Measurements from ENCODE around the gene FBXO4. TPM values are rescaled to one million over a fixed set of nuclear protein-coding genes. Genes with fewer than 3 reads are reported as not detected.

Gene FBXO4
- total and polyA plus RNA-seq, 2 experiments from 2014 or later: 0.63 to 0.74 TPM

DNA sequence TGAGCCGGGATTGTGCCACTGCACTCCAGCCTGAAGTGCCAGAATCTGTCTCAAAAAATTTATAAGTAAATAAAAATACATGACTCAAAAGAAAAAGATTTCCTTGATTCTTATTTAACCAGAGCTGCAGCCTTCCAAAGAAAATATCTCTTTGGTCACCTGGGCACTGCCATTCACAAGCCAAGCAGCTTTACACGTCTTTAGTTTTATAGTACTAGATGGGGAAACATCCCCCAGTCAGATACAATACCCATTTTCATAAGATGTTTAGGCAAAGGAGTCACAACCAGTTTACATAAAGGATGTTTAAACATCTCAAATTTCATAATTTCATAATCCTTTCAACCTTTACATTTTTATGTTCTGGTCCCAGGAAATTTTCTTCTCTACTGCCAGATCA, 41.1 kb upstream of the FBXO4 start:
- no peak overlapping the region for H3K4me3 ChIP-seq
- Mint-ChIP-seq H3K4me1 (no peaks in the 10 kb centered on the region), H3K9me3 (peaks cover 27% of the 10 kb centered on the region; the same call in 2 of the 3 replicates), H3K36me3 (ENCODE audit: low read depth) (peaks cover 6% of the 10 kb centered on the region; the same call in 1 of the 3 replicates), H3K27me3 (ENCODE audit: insufficient read depth, low read depth, poor library complexity) (no peaks in the 10 kb centered on the region), H3K27ac (no peak overlapping the region), H3K4me3 (no peak overlapping the region)
- peaks cover 4% of the 10 kb centered on the region; the same call in 1 of the 2 replicates for H3K9me2 ChIP-seq (ENCODE audit: insufficient read depth)
- H3K79me2 ChIP-seq (replicated peaks; ENCODE audit: insufficient read depth): no peaks in the 10 kb centered on the region
- no peak overlapping the region for H3K4me2 ChIP-seq
- H4K20me1 ChIP-seq (replicated peaks; ENCODE audit: insufficient read depth): no peaks in the 10 kb centered on the region
- H3K27ac ChIP-seq (ENCODE audit: low read depth): no peak overlapping the region
- DNase-seq (ENCODE audit: low spot score): no peak
- TF ChIP-seq NANOG (IDR thresholded peaks at IDR 0.05; ENCODE audit: borderline replicate concordance) (no peak), ZNF331 (CRISPR knock-in tag; IDR thresholded peaks at IDR 0.05; ENCODE audit: low read depth) (no peak), ZNF114 (CRISPR knock-in tag; IDR thresholded peaks at IDR 0.05) (no peak), POLR2AphosphoS5 (IDR thresholded peaks at IDR 0.05; ENCODE audit: low read depth) (no peak)
- TF ChIP-seq, protein P1, sequence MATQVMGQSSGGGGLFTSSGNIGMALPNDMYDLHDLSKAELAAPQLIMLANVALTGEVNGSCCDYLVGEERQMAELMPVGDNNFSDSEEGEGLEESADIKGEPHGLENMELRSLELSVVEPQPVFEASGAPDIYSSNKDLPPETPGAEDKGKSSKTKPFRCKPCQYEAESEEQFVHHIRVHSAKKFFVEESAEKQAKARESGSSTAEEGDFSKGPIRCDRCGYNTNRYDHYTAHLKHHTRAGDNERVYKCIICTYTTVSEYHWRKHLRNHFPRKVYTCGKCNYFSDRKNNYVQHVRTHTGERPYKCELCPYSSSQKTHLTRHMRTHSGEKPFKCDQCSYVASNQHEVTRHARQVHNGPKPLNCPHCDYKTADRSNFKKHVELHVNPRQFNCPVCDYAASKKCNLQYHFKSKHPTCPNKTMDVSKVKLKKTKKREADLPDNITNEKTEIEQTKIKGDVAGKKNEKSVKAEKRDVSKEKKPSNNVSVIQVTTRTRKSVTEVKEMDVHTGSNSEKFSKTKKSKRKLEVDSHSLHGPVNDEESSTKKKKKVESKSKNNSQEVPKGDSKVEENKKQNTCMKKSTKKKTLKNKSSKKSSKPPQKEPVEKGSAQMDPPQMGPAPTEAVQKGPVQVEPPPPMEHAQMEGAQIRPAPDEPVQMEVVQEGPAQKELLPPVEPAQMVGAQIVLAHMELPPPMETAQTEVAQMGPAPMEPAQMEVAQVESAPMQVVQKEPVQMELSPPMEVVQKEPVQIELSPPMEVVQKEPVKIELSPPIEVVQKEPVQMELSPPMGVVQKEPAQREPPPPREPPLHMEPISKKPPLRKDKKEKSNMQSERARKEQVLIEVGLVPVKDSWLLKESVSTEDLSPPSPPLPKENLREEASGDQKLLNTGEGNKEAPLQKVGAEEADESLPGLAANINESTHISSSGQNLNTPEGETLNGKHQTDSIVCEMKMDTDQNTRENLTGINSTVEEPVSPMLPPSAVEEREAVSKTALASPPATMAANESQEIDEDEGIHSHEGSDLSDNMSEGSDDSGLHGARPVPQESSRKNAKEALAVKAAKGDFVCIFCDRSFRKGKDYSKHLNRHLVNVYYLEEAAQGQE (IDR thresholded peaks at IDR 0.05; ENCODE audit: unreplicated experiment): no peak
- H2AFZ ChIP-seq: no peak overlapping the region
- no peaks in the 10 kb centered on the region for H3F3A ChIP-seq (replicated peaks; ENCODE audit: low read depth)
- H3K27me3 ChIP-seq (ENCODE audit: insufficient read depth): no peaks in the 10 kb centered on the region
- no peaks in the 10 kb centered on the region for H3K4me1 ChIP-seq (ENCODE audit: insufficient read depth)
- no peak for ATAC-seq
- H3K36me3 ChIP-seq (ENCODE audit: insufficient read depth): peaks cover 4% of the 10 kb centered on the region; the same call in 1 of the 2 replicates

DNA sequence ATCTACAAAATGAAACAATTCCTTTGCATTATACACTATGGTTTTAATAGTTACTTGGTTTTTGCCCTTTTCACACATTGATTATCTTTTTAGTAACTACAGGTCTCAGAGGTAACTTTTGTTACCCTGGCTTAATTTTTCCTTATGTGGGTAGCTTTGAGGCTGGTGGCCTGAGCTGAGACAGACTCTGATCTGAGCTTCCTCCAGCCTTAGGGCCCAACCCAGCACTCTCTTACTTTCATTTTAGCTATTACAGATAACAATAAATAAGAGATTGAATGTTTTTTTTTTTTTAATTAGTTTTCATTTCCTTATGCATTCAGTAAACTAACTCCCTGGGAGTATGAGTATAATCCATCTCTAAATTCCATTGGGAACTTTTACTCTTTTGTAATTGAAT, 39.8 kb upstream of the FBXO4 start:
- H3F3A ChIP-seq (replicated peaks; ENCODE audit: low read depth): no peaks in the 10 kb centered on the region
- H3K27ac ChIP-seq (ENCODE audit: low read depth): no peak overlapping the region
- no peak overlapping the region for H3K4me3 ChIP-seq
- TF ChIP-seq, protein P2, sequence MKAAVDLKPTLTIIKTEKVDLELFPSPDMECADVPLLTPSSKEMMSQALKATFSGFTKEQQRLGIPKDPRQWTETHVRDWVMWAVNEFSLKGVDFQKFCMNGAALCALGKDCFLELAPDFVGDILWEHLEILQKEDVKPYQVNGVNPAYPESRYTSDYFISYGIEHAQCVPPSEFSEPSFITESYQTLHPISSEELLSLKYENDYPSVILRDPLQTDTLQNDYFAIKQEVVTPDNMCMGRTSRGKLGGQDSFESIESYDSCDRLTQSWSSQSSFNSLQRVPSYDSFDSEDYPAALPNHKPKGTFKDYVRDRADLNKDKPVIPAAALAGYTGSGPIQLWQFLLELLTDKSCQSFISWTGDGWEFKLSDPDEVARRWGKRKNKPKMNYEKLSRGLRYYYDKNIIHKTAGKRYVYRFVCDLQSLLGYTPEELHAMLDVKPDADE (IDR thresholded peaks at IDR 0.05): no peak
- H3K4me1 Mint-ChIP-seq: no peaks in the 10 kb centered on the region
- no peaks in the 10 kb centered on the region for H3K4me1 ChIP-seq (ENCODE audit: insufficient read depth)
- H2AFZ ChIP-seq: no peak overlapping the region
- H3K4me2 ChIP-seq: no peak overlapping the region
- peaks cover 4% of the 10 kb centered on the region; the same call in 1 of the 2 replicates for H3K36me3 ChIP-seq (ENCODE audit: insufficient read depth)
- H4K20me1 ChIP-seq (replicated peaks; ENCODE audit: insufficient read depth): no peaks in the 10 kb centered on the region
- no peaks in the 10 kb centered on the region for H3K27me3 Mint-ChIP-seq (ENCODE audit: insufficient read depth, low read depth, poor library complexity)
- no peak overlapping the region for H3K4me3 Mint-ChIP-seq
- no peak for ATAC-seq
- H3K79me2 ChIP-seq (replicated peaks; ENCODE audit: insufficient read depth): no peaks in the 10 kb centered on the region
- H3K9me3 Mint-ChIP-seq: peaks cover 33% of the 10 kb centered on the region; the same call in 2 of the 3 replicates
- no peak overlapping the region for H3K27ac Mint-ChIP-seq
- no peaks in the 10 kb centered on the region for H3K27me3 ChIP-seq (ENCODE audit: insufficient read depth)
- H3K9me2 ChIP-seq (ENCODE audit: insufficient read depth): 0 out of 2 replicates have a peak, but pooled peaks cover 7% of the 10 kb centered on the region
- no peak for DNase-seq (ENCODE audit: low spot score)
- peaks cover 6% of the 10 kb centered on the region; the same call in 1 of the 3 replicates for H3K36me3 Mint-ChIP-seq (ENCODE audit: low read depth)

Measured in GM23338 (cell line).